Activated B cell treated with CpG ODN at 0.5 μM for 24 hours (primary cell): ENCODE results near the gene GJA8. TPM values are rescaled to one million over a fixed set of nuclear protein-coding genes. Genes with fewer than 3 reads are reported as not detected.
"Not testable (repeated sequence)": the region's sequence is repeated elsewhere in the genome, so short reads cannot be mapped to it uniquely, and the experiment has no call there.

ENCODE experiments used
- ATAC-seq: fragments of 200-7000 bp; cut with Tn5 transposase; one replicate; pipeline ENCODE4 v1.10.0; 2021; ENCODE audit warnings: low read depth, mild to moderate bottlenecking, moderate library complexity
- CTCF ChIA-PET: fragments of 350-600 bp; sonication (Branson Sonifier 250); formaldehyde crosslinking; loops from one replicate; lab custom pipeline; 2021; ENCODE audit warnings: antibody characterized with exemption; lab: Charles Lee
- POLR2A ChIA-PET: fragments of 350-600 bp; sonication (Branson Sonifier 250); formaldehyde crosslinking; loops from one replicate; lab custom pipeline; 2021; ENCODE audit warnings: antibody characterized with exemption; lab: Charles Lee
- DNase-seq: peaks from one replicate; pipeline ENCODE4 v3.0.0; 2022
- H3K27ac Mint-ChIP-seq: one replicate; pipeline ENCODE4 v1.8.0; 2020; ENCODE audit warnings: mixed read lengths
- H3K27me3 Mint-ChIP-seq: one replicate; pipeline ENCODE4 v1.8.0; 2021; ENCODE audit warnings: mixed read lengths
- H3K36me3 Mint-ChIP-seq: one replicate; pipeline ENCODE4 v1.8.0; 2021; ENCODE audit warnings: low read depth, mixed read lengths
- H3K4me1 Mint-ChIP-seq: one replicate; pipeline ENCODE4 v1.8.0; 2021; ENCODE audit warnings: mixed read lengths
- H3K4me3 Mint-ChIP-seq: one replicate; pipeline ENCODE4 v1.8.0; 2020; ENCODE audit warnings: mild to moderate bottlenecking, mixed read lengths
- H3K9me3 Mint-ChIP-seq: one replicate; pipeline ENCODE4 v1.8.0; 2020; ENCODE audit warnings: mixed read lengths
- intact Hi-C: fragments of 100-400 bp; cut with micrococcal nuclease; formaldehyde crosslinking; loops from one replicate; pipeline ENCODE4 v1.15.1; 2024
- total RNA-seq: library from RNA; stranded (reverse); gene quantifications from 2 replicates; pipeline ENCODE4 v1.2.3, GENCODE V29; 2022
- TF ChIP-seq, protein P1 (sequence below): fragments of 200-600 bp; IDR thresholded peaks from one replicate; pipeline ENCODE4 v1.8.0; 2022; ENCODE audit warnings: antibody characterized with exemption, mild to moderate bottlenecking

The GJA8 gene
- total RNA-seq, 1 donor from 2014 or later, result not detected

DNA sequence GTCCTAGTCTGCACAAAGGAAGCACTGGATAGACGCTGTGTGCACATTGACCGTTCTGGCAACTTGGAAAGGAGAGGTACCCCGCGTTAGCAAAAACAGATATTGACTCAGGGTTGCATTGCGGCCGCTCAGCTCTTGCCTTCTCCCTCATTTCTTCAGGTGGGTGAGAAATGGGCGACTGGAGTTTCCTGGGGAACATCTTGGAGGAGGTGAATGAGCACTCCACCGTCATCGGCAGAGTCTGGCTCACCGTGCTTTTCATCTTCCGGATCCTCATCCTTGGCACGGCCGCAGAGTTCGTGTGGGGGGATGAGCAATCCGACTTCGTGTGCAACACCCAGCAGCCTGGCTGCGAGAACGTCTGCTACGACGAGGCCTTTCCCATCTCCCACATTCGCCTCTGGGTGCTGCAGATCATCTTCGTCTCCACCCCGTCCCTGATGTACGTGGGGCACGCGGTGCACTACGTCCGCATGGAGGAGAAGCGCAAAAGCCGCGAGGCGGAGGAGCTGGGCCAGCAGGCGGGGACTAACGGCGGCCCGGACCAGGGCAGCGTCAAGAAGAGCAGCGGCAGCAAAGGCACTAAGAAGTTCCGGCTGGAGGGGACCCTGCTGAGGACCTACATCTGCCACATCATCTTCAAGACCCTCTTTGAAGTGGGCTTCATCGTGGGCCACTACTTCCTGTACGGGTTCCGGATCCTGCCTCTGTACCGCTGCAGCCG is 5.4 kb downstream of the GJA8 start:
- H3K27ac Mint-ChIP-seq, result no peak overlapping the region

DNA sequence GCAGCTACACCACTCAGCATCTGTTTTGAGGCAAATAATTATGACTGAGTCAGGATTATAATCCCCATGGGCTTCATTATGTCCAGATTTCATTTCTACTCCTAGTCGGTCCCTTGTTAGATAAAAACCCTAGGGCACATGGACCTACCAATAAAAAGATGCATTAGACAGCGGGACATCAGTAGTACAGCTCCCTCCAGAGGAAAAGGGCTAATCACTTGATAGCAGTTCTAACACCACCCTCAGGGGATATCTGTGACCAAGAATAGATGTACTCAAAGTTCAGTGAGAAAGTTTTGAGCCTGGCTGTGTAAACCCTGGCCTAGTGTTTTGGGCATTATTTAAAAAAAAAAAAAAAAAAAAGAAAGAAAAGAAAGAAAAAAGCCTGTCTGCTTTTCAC is 10.0 kb downstream of the GJA8 start:
- Mint-ChIP-seq H3K9me3 (no peaks in the 10 kb centered on the region), H3K27ac (no peak overlapping the region), H3K4me3 (no peak overlapping the region), H3K27me3 (peaks cover 33% of the 10 kb centered on the region), H3K36me3 (no peaks in the 10 kb centered on the region), H3K4me1 (no peaks in the 10 kb centered on the region)
- DNase-seq (no peak), ATAC-seq (no peak)
- ChIA-PET POLR2A (no interaction called here), CTCF (no interaction called here)
- intact Hi-C loops, result no loop called here
- TF ChIP-seq, protein P1, sequence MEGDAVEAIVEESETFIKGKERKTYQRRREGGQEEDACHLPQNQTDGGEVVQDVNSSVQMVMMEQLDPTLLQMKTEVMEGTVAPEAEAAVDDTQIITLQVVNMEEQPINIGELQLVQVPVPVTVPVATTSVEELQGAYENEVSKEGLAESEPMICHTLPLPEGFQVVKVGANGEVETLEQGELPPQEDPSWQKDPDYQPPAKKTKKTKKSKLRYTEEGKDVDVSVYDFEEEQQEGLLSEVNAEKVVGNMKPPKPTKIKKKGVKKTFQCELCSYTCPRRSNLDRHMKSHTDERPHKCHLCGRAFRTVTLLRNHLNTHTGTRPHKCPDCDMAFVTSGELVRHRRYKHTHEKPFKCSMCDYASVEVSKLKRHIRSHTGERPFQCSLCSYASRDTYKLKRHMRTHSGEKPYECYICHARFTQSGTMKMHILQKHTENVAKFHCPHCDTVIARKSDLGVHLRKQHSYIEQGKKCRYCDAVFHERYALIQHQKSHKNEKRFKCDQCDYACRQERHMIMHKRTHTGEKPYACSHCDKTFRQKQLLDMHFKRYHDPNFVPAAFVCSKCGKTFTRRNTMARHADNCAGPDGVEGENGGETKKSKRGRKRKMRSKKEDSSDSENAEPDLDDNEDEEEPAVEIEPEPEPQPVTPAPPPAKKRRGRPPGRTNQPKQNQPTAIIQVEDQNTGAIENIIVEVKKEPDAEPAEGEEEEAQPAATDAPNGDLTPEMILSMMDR, result no peak

More for the DNA sequence above, 5.4 kb downstream of the GJA8 start:
- no peak for ATAC-seq
- Mint-ChIP-seq H3K36me3 (no peaks in the 10 kb centered on the region), H3K4me3 (no peak overlapping the region), H3K9me3 (no peaks in the 10 kb centered on the region), H3K27me3 (peaks cover 18% of the 10 kb centered on the region), H3K4me1 (no peaks in the 10 kb centered on the region)
- intact Hi-C loops, result no loop called here
- ChIA-PET POLR2A (no interaction called here), CTCF (no interaction called here)
- TF ChIP-seq, protein P1, result no peak
- DNase-seq, result no peak

DNA sequence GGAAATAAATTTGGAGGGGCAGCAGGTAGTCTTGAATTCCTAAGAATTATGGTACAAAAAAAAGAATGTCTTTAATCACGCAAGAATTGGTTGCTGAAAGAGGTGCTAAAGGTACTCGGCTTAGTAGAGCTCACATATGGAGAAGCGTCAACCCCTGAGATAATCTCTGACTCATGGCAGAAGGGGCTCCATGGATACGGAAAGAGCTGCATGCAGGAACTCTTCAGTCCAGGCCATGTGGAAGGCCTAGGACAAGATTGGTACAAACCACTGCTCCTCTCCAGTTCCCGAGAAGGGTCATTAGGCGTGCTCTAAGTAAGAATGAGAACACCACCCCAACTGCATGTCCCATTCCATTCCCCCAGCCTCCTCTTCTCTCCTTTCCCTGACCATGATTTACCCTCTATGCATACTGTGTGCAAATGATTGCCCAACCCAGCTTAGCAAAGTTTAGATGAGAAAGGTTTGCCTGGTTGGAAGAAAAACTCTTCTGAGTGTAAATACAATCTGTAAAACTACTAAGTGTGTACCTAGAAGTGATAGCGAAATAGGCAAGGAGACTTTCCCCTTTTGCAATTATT is 10.9 kb downstream of the GJA8 start:
- Mint-ChIP-seq H3K27ac (no peak overlapping the region), H3K36me3 (no peaks in the 10 kb centered on the region), H3K4me3 (no peak overlapping the region), H3K9me3 (no peaks in the 10 kb centered on the region), H3K4me1 (no peaks in the 10 kb centered on the region), H3K27me3 (peaks cover 33% of the 10 kb centered on the region)
- ChIA-PET CTCF (no interaction called here), POLR2A (no interaction called here)
- intact Hi-C loops, result no loop called here
- DNase-seq (no peak), ATAC-seq (no peak)
- TF ChIP-seq, protein P1, result no peak

DNA sequence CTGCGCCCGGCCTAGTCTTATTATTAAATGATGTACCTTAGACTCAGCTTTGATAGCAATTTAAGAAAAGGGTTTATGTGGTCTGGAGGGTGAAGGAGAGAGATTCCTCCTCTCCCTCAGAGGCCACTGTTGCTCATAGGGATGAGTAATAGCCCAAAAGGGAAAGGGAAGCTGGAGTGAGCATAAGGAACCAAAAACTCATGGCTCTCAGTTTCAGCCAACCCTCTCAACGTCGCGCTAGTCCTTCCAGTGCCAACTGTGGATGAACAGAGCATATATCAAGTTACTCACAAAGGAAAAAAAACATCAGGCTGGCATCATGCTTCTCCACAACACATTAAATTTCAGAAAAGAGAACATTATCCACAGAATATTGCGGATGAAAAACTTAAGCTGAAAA is 17.3 kb downstream of the GJA8 start:
- CTCF ChIA-PET, result no interaction called here
- no peaks in the 10 kb centered on the region for H3K36me3 Mint-ChIP-seq

DNA sequence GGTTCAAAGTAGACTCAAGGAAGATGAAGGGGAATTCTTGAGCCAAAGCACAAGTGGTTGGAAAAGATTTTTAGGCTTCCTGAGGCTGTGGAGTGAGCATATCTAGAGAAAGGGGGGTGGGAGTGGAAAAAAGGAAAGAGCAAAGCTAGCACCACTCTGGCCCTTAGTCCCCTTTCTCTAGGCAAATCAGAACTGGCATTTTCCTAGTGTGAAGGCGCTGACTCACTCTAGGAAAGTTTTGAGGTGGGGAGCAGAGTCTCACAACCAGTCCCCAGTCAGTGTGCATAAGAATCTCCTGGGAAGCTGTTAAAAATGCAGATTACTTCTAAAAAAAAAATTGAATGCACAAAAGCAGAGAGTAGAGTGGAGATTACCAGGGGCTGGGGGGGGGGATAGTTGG is 22.2 kb downstream of the GJA8 start:
- H3K27ac Mint-ChIP-seq, result no peak overlapping the region
- ChIA-PET CTCF (no interaction called here), POLR2A (no interaction called here)
- H3K36me3 Mint-ChIP-seq, result no peaks in the 10 kb centered on the region
- H3K4me1 Mint-ChIP-seq, result peaks cover 3% of the 10 kb centered on the region
- TF ChIP-seq, protein P1, result no peak
- H3K9me3 Mint-ChIP-seq, result no peaks in the 10 kb centered on the region
- no peaks in the 10 kb centered on the region for H3K27me3 Mint-ChIP-seq
- no peak for ATAC-seq
- intact Hi-C loops, result no loop called here
- H3K4me3 Mint-ChIP-seq, result no peak overlapping the region
- DNase-seq, result no peak

More for the DNA sequence above, 17.3 kb downstream of the GJA8 start:
- DNase-seq, result no peak
- H3K27me3 Mint-ChIP-seq, result peaks cover 15% of the 10 kb centered on the region
- no peak overlapping the region for H3K27ac Mint-ChIP-seq
- TF ChIP-seq, protein P1, result no peak
- H3K9me3 Mint-ChIP-seq, result no peaks in the 10 kb centered on the region
- ATAC-seq, result no peak
- H3K4me1 Mint-ChIP-seq, result no peaks in the 10 kb centered on the region
- POLR2A ChIA-PET, result interaction anchor here (0.6 kb wide), 1 partner anchor 344 kb away, joined by 3 read pairs; no protein-coding TSS in a partner anchor
- H3K4me3 Mint-ChIP-seq, result no peak overlapping the region
- intact Hi-C loops, result no loop called here

DNA sequence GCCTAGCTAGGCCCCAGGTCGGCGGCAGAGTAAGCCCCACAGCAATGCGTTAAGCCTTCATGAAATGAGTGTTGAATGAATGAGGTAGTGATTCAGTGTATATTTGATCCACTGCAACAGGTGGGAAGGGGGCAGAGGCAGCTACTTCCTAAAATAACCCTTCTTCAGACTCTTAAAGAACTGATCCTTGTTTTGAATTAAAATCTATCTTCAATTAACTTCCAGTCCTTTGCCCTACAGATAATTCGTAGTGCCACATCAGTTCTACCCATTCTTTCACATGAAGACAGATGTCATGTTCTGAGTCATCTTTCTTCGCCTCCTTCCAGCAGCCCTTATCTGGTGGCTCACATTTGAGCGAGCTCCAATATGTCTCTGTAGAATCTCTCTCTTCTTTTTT is 24.6 kb downstream of the GJA8 start:
- H3K4me1 Mint-ChIP-seq, ATAC-seq, H3K4me3 Mint-ChIP-seq, H3K27ac Mint-ChIP-seq, H3K9me3 Mint-ChIP-seq, H3K36me3 Mint-ChIP-seq, POLR2A ChIA-PET, DNase-seq, intact Hi-C loops, CTCF ChIA-PET, H3K27me3 Mint-ChIP-seq: not testable (repeated sequence)

DNA sequence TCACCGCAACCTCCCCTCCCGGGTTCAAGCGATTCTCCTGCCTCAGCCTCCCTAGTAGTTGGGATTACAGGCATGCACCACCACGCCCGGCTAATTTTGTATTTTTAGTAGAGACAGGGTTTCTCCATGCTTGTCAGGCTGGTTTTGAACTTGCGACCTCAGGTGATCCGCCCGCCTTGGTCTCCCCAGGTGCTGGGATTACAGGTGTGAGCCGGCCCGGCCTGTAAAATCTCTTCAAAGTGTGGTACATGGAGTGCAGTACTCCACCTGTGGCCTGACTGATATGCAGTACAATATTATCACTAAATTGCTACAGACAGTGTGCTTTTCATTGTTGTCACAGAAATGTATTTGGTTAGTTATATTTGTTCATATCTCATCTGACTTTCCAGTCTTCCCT is 25.1 kb downstream of the GJA8 start:
- DNase-seq, H3K27ac Mint-ChIP-seq, POLR2A ChIA-PET, intact Hi-C loops, H3K4me1 Mint-ChIP-seq, H3K4me3 Mint-ChIP-seq, ATAC-seq, H3K36me3 Mint-ChIP-seq, CTCF ChIA-PET, H3K9me3 Mint-ChIP-seq, H3K27me3 Mint-ChIP-seq: not testable (repeated sequence)
